CD4-positive, alpha-beta T cell treated with Interleukin-10 for 1 hour (primary cell): ENCODE results near the gene TXNRD2.
A peak's percentile ranks its signal among the peaks of the same experiment; 100 is the strongest.

Experiments
- DNase-seq: peaks from one replicate; pipeline ENCODE4 v3.0.0-alpha.2; 2020

The TXNRD2 gene

GRCh38 chr22:19903031-19903430 lies 38.6 kb downstream of the TXNRD2 start:
- DNase-seq: no peak

- DNase-seq: no peak
Measured at GRCh38 chr22:19902245-19902715, 39.3 kb downstream of the TXNRD2 start.

- no peak for DNase-seq
Measured at GRCh38 chr22:19901577-19902244, 39.9 kb downstream of the TXNRD2 start.

GRCh38 chr22:19900707-19901436 lies 40.7 kb downstream of the TXNRD2 start:
- DNase-seq: no peak

- no peak for DNase-seq
Measured at GRCh38 chr22:19898831-19899567, 42.6 kb downstream of the TXNRD2 start.

GRCh38 chr22:19898145-19898544 lies 43.5 kb downstream of the TXNRD2 start:
- DNase-seq: no peak

GRCh38 chr22:19897726-19898125 lies 43.9 kb downstream of the TXNRD2 start:
- no peak for DNase-seq

GRCh38 chr22:19896665-19897355 lies 44.8 kb downstream of the TXNRD2 start:
- DNase-seq: no peak

GRCh38 chr22:19895160-19895849 lies 46.3 kb downstream of the TXNRD2 start:
- no peak for DNase-seq

- no peak for DNase-seq
Measured at GRCh38 chr22:19893363-19893762, 48.3 kb downstream of the TXNRD2 start.

- no peak for DNase-seq
Measured at GRCh38 chr22:19892925-19893324, 48.7 kb downstream of the TXNRD2 start.

- DNase-seq: peak; percentile 37
Measured at GRCh38 chr22:19892257-19892879, 49.2 kb downstream of the TXNRD2 start.

- DNase-seq: peak; percentile 81
Measured at GRCh38 chr22:19891317-19892256, 50.0 kb downstream of the TXNRD2 start.

- no peak for DNase-seq
Measured at GRCh38 chr22:19890502-19891316, 50.9 kb downstream of the TXNRD2 start.

GRCh38 chr22:19889951-19890350 lies 51.7 kb downstream of the TXNRD2 start:
- DNase-seq: no peak

GRCh38 chr22:19888131-19888746 lies 53.4 kb downstream of the TXNRD2 start:
- DNase-seq: no peak

GRCh38 chr22:19887256-19887985 lies 54.2 kb downstream of the TXNRD2 start:
- no peak for DNase-seq

- peak; percentile 50 for DNase-seq
Measured at GRCh38 chr22:19886605-19887255, 54.9 kb downstream of the TXNRD2 start.
